A549 treated with Hydrocortisone at 1 μM for 4 hours (cell line): ENCODE data around the gene ZNF652. TPM values are rescaled to one million over a fixed set of nuclear protein-coding genes. Genes with fewer than 3 reads are reported as not detected.

Source experiments
- total RNA-seq: library from RNA; stranded (reverse); fragments of 200-300 nt; extraction: Qiagen RNA extraction; gene quantifications from 5 replicates; pipeline ENCODE4 v1.2.3, GENCODE V29; 2022

The ZNF652 gene
- 6.7 to 9.5 TPM (median 9.0 TPM) in 5 replicates for total RNA-seq

GRCh38 chr17:49361902-49362722 lies at the start of gene ZNF652:
Gene ZNF652 (minus strand): TSS chr17:49362250. CDS start chr17:49317725, 44,525 bp downstream.

Other genes with a start within 250 kb of the ZNF652 start
- gene B4GALNT2, start 229.5 kb downstream of the ZNF652 start, total RNA-seq, result 0.22 to 0.36 TPM (median 0.23 TPM) in 5 replicates
- 0.54 to 1.2 TPM (median 1.0 TPM) in 5 replicates for gene GNGT2, start 151.7 kb downstream of the ZNF652 start, total RNA-seq
- 0.12 TPM in 1 of 5 replicates, not detected in the others for gene ABI3, start 151.5 kb downstream of the ZNF652 start, total RNA-seq
- gene PHOSPHO1, start 131.5 kb downstream of the ZNF652 start, total RNA-seq, result 0.33 to 1.0 TPM (median 0.98 TPM) in 5 replicates
- 332 to 459 TPM (median 426 TPM) in 5 replicates for gene PHB1, start 52.6 kb upstream of the ZNF652 start, total RNA-seq
- gene NGFR, start 133.0 kb upstream of the ZNF652 start, total RNA-seq, result 0.82 to 1.1 TPM (median 0.90 TPM) in 5 replicates
- gene NXPH3, start 213.6 kb upstream of the ZNF652 start, total RNA-seq, result 1.0 to 1.4 TPM (median 1.3 TPM) in 5 replicates